BJ (cell line): ENCODE data around the gene WT1. TPM values are rescaled to one million over a fixed set of nuclear protein-coding genes. Genes with fewer than 3 reads are reported as not detected.

Source experiments
- CTCF ChIA-PET: fragments of 350-600 bp; formaldehyde crosslinking; extraction: SDS; loops from one replicate; lab custom pipeline; 2021; ENCODE audit warnings: antibody characterized with exemption, inconsistent platforms; lab: Yijun Ruan, JAX
- POLR2A ChIA-PET: fragments of 300-600 bp; sonication (Branson Sonifier 250); formaldehyde crosslinking; extraction: SDS; loops from one replicate; lab custom pipeline; 2021; ENCODE audit warnings: antibody characterized with exemption; lab: Charles Lee
- DNase-seq: peaks from one replicate; pipeline ENCODE4 v3.0.0-alpha.2; 2011; ENCODE audit warnings: low read depth
- H3K27me3 ChIP-seq: 2 replicates; pipeline ENCODE4 v1.6.0; 2011; ENCODE audit warnings: low read length; ENCODE audit not compliant: control insufficient read depth, insufficient read depth
- H3K36me3 ChIP-seq: 2 replicates; pipeline ENCODE4 v1.5.1; 2011; ENCODE audit warnings: low read length; ENCODE audit not compliant: control insufficient read depth, insufficient read depth
- H3K4me3 ChIP-seq: 2 replicates; pipeline ENCODE4 v1.5.1; 2011; ENCODE audit warnings: low read depth, mild to moderate bottlenecking, control low read depth, low read length
- CTCF ChIP-seq: IDR thresholded peaks from 2 replicates; pipeline ENCODE4 v1.5.1; 2011; ENCODE audit warnings: low read depth, mild to moderate bottlenecking, control low read depth, inconsistent platforms, low read length, moderate library complexity; ENCODE audit not compliant: insufficient read depth
- polyA plus RNA-seq: library from polyadenylated mRNA; depleted of rRNA; stranded (reverse); fragments of >200 nt; gene quantifications from 2 replicates; pipeline ENCODE4 v1.2.3, GENCODE V29; 2011

Gene WT1
- polyA plus RNA-seq, 1 experiment: not detected

GRCh38 chr11:32428665-32429303 is 6.6 kb downstream of the WT1 start:
- TF ChIP-seq CTCF: no peak
- no peak overlapping the region for H3K4me3 ChIP-seq
- peaks cover 61% of the 10 kb centered on the region for H3K27me3 ChIP-seq
- DNase-seq: no peak
- ChIA-PET CTCF (no interaction called here), POLR2A (no interaction called here)
- H3K36me3 ChIP-seq: no peaks in the 10 kb centered on the region

- Histone ChIP-seq H3K36me3 (no peaks in the 10 kb centered on the region), H3K4me3 (no peak overlapping the region), H3K27me3 (peaks cover 58% of the 10 kb centered on the region)
- no peak for TF ChIP-seq CTCF
- POLR2A ChIA-PET: no interaction called here
- CTCF ChIA-PET: no interaction called here
- no peak for DNase-seq
These were observed 7.2 kb downstream of the WT1 start for GRCh38 chr11:32427935-32428664.

- Histone ChIP-seq H3K27me3 (peaks cover 53% of the 10 kb centered on the region), H3K36me3 (no peaks in the 10 kb centered on the region), H3K4me3 (no peak overlapping the region)
- TF ChIP-seq CTCF: no peak
- POLR2A ChIA-PET: no interaction called here
- no peak for DNase-seq
- CTCF ChIA-PET: no interaction called here
These were observed 7.8 kb downstream of the WT1 start for GRCh38 chr11:32427616-32427934.

- no peaks in the 10 kb centered on the region for H3K36me3 ChIP-seq
- ChIA-PET POLR2A (no interaction called here), CTCF (no interaction called here)
- H3K27me3 ChIP-seq: peaks cover 49% of the 10 kb centered on the region
- no peak for TF ChIP-seq CTCF
- DNase-seq: no peak
- no peak overlapping the region for H3K4me3 ChIP-seq
These were observed 8.3 kb downstream of the WT1 start for GRCh38 chr11:32426819-32427615.

GRCh38 chr11:32426192-32426591 is 9.1 kb downstream of the WT1 start:
- no peak for DNase-seq
- Histone ChIP-seq H3K27me3 (peaks cover 44% of the 10 kb centered on the region), H3K4me3 (no peak overlapping the region), H3K36me3 (no peaks in the 10 kb centered on the region)
- POLR2A ChIA-PET: no interaction called here
- CTCF ChIA-PET: no interaction called here
- no peak for TF ChIP-seq CTCF
